Mammary epithelial cell (primary cell): ENCODE measurements around the gene CPNE6.

ENCODE experiments used
- EZH2 ChIP-seq: IDR thresholded peaks from 2 replicates; pipeline ENCODE4 v1.6.1; 2012; ENCODE audit warnings: low read length, inconsistent platforms, borderline replicate concordance
- TF ChIP-seq, protein P1 (sequence below), 2 donors: IDR thresholded peaks in 1 of 2; conservative IDR thresholded peaks in 1 of 2; 2 replicates each; pipeline ENCODE4 v1.5.1; 2011 to 2012; ENCODE audit warnings: inconsistent platforms in 2 of 2, low read length in 2 of 2, mild to moderate bottlenecking in 2 of 2, control low read depth in 1 of 2, low read depth in 1 of 2; ENCODE audit not compliant: insufficient read depth in 1 of 2; ENCODE audit errors: extremely low read depth in 1 of 2

DNA sequence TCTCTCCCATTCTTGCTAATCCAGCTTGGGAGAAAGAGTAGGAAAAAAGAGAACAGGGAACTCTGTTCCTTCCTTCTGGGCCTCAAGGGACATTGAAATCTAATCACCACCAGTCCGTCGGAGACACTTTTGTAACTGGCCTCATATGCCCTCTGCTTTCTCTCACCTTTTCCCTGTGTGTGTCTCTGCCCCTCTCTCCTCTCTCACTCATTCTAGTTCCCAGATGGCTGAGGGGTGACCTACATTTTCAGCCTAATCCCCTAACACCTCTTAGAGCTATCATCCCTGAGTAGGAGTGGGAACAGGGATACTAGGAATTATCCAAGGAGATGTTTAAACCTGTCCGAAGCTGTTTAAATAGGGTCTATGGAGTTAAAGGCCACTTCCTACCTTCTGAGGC lies 13.9 kb downstream of the CPNE6 start:
- TF ChIP-seq, protein P1, sequence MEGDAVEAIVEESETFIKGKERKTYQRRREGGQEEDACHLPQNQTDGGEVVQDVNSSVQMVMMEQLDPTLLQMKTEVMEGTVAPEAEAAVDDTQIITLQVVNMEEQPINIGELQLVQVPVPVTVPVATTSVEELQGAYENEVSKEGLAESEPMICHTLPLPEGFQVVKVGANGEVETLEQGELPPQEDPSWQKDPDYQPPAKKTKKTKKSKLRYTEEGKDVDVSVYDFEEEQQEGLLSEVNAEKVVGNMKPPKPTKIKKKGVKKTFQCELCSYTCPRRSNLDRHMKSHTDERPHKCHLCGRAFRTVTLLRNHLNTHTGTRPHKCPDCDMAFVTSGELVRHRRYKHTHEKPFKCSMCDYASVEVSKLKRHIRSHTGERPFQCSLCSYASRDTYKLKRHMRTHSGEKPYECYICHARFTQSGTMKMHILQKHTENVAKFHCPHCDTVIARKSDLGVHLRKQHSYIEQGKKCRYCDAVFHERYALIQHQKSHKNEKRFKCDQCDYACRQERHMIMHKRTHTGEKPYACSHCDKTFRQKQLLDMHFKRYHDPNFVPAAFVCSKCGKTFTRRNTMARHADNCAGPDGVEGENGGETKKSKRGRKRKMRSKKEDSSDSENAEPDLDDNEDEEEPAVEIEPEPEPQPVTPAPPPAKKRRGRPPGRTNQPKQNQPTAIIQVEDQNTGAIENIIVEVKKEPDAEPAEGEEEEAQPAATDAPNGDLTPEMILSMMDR (conservative IDR thresholded peaks at IDR 0.05 in 1 of 2, IDR thresholded peaks at IDR 0.05 in 1 of 2; ENCODE audit: extremely low read depth in 1 of 2, insufficient read depth in 1 of 2, low read depth in 1 of 2, low read length in 2 of 2): no peak
- no peak for TF ChIP-seq EZH2
